BE2C (cell line): ENCODE data around the gene RASSF4.

ENCODE experiments used
- DNase-seq: peaks from one replicate; pipeline ENCODE4 v3.0.0-alpha.2; 2020
- H3K27me3 ChIP-seq: fragments of 250-450 bp; sonication (Bioruptor Pico); 2 replicates; pipeline ENCODE4 v1.5.1; 2020; ENCODE audit warnings: mild to moderate bottlenecking
- H3K36me3 ChIP-seq: fragments of 250-450 bp; sonication (Bioruptor Pico); 2 replicates; pipeline ENCODE4 v1.5.1; 2020; ENCODE audit warnings: mild to moderate bottlenecking
- H3K4me1 ChIP-seq: fragments of 250-450 bp; sonication (Bioruptor Pico); 2 replicates; pipeline ENCODE4 v1.5.1; 2020
- H3K4me3 ChIP-seq: 2 replicates; pipeline ENCODE4 v1.5.1; 2011; ENCODE audit warnings: low read depth, low read length
- H3K9me3 ChIP-seq: fragments of 250-450 bp; sonication (Bioruptor Pico); 2 replicates; pipeline ENCODE4 v1.5.1; 2020
- CTCF ChIP-seq: IDR thresholded peaks from 2 replicates; pipeline ENCODE4 v1.5.1; 2012; ENCODE audit warnings: mild to moderate bottlenecking, low read depth, low read length

The RASSF4 gene

GRCh38 chr10:44913350-44914081 lies 46.1 kb upstream of the RASSF4 start:
- no peak for DNase-seq
- H3K36me3 ChIP-seq: no peaks in the 10 kb centered on the region
- H3K4me3 ChIP-seq: no peak overlapping the region
- TF ChIP-seq CTCF: no peak
- no peaks in the 10 kb centered on the region for H3K4me1 ChIP-seq
- no peaks in the 10 kb centered on the region for H3K9me3 ChIP-seq
- H3K27me3 ChIP-seq: no peaks in the 10 kb centered on the region

- Histone ChIP-seq H3K4me1 (no peaks in the 10 kb centered on the region), H3K27me3 (no peaks in the 10 kb centered on the region), H3K9me3 (no peaks in the 10 kb centered on the region), H3K4me3 (no peak overlapping the region), H3K36me3 (no peaks in the 10 kb centered on the region)
- TF ChIP-seq CTCF: no peak
- DNase-seq: no peak
Observed at GRCh38 chr10:44914891-44915290, 44.7 kb upstream of the RASSF4 start.

GRCh38 chr10:44916429-44916828 lies 43.2 kb upstream of the RASSF4 start:
- no peak for DNase-seq
- Histone ChIP-seq H3K9me3 (no peaks in the 10 kb centered on the region), H3K36me3 (no peaks in the 10 kb centered on the region), H3K27me3 (no peaks in the 10 kb centered on the region), H3K4me1 (no peaks in the 10 kb centered on the region), H3K4me3 (no peak overlapping the region)
- no peak for TF ChIP-seq CTCF

GRCh38 chr10:44917848-44918247 lies 41.8 kb upstream of the RASSF4 start:
- no peaks in the 10 kb centered on the region for H3K27me3 ChIP-seq
- no peak for TF ChIP-seq CTCF
- no peak for DNase-seq

GRCh38 chr10:44920252-44920651 lies 39.4 kb upstream of the RASSF4 start:
- H3K36me3 ChIP-seq: no peaks in the 10 kb centered on the region
- TF ChIP-seq CTCF: no peak

More at GRCh38 chr10:44917848-44918247, 41.8 kb upstream of the RASSF4 start:
- no peaks in the 10 kb centered on the region for H3K9me3 ChIP-seq
- no peaks in the 10 kb centered on the region for H3K36me3 ChIP-seq
- no peaks in the 10 kb centered on the region for H3K4me1 ChIP-seq
- H3K4me3 ChIP-seq: no peak overlapping the region

GRCh38 chr10:44921061-44921460 lies 38.5 kb upstream of the RASSF4 start:
- Histone ChIP-seq H3K27me3 (no peaks in the 10 kb centered on the region), H3K36me3 (no peaks in the 10 kb centered on the region), H3K4me1 (no peaks in the 10 kb centered on the region), H3K9me3 (no peaks in the 10 kb centered on the region), H3K4me3 (no peak overlapping the region)
- no peak for DNase-seq
- no peak for TF ChIP-seq CTCF

More at GRCh38 chr10:44920252-44920651, 39.4 kb upstream of the RASSF4 start:
- no peak for DNase-seq
- Histone ChIP-seq H3K27me3 (no peaks in the 10 kb centered on the region), H3K9me3 (no peaks in the 10 kb centered on the region), H3K4me1 (no peaks in the 10 kb centered on the region), H3K4me3 (no peak overlapping the region)
